Measurements from ENCODE around the gene P3R3URF. TPM values are rescaled to one million over a fixed set of nuclear protein-coding genes. Genes with fewer than 3 reads are reported as not detected.

Gene P3R3URF
- total and polyA plus RNA-seq, 9 of the 15 experiments (the other 6 are each of a cell fraction or from before 2014, with no cell fraction given): not detected

- TF ChIP-seq JUNB (CRISPR knock-in tag; conservative IDR thresholded peaks at IDR 0.05) (no peak), KLF16 (IDR thresholded peaks at IDR 0.05) (0 out of 2 replicates have a peak, but pooled peaks have one; percentile 26), HNRNPH1 (optimal IDR thresholded peaks at IDR 0.05; ENCODE audit: low read depth, low read length) (no peak), DEAF1 (CRISPR knock-in tag; IDR thresholded peaks at IDR 0.05) (peak; percentile 46; the same call in 1 of the 2 replicates), BCOR (IDR thresholded peaks at IDR 0.05) (no peak), ZFPM2 (CRISPR knock-in tag; IDR thresholded peaks at IDR 0.05) (no peak), ZNF133 (CRISPR knock-in tag; IDR thresholded peaks at IDR 0.05) (no peak), SRSF1 (IDR thresholded peaks at IDR 0.05; ENCODE audit: low read depth, low read length) (no peak), USF2 (CRISPR knock-in tag; IDR thresholded peaks at IDR 0.05) (no peak), ZBTB7A (IDR thresholded peaks at IDR 0.05; ENCODE audit: borderline replicate concordance, control insufficient read depth, low read depth, low read length) (no peak), ZBTB17 (CRISPR knock-in tag; IDR thresholded peaks at IDR 0.05) (no peak), PBX2 (CRISPR knock-in tag; IDR thresholded peaks at IDR 0.05; ENCODE audit: low read depth) (no peak), PBX2 (tag; conservative IDR thresholded peaks at IDR 0.05; ENCODE audit: low read depth) (no peak), ARID4B (CRISPR knock-in tag; IDR thresholded peaks at IDR 0.05) (no peak), HMBOX1 (IDR thresholded peaks at IDR 0.05) (no peak), ZNF696 (CRISPR knock-in tag; conservative IDR thresholded peaks at IDR 0.05) (no peak)
Measured at GRCh38 chr1:46223472-46223943, 47.2 kb upstream of the P3R3URF start (continued).
